Esophagus squamous epithelium (tissue), 5 donors: ENCODE results near the gene CD47. TPM values are rescaled to one million over a fixed set of nuclear protein-coding genes. Genes with fewer than 3 reads are reported as not detected.

ENCODE experiments used
- DNase-seq: peaks from one replicate; lab custom pipeline; 2025; lab: John Stamatoyannopoulos, UW
- H3K27ac ChIP-seq, 4 donors: fragments of 200-600 bp; sonication (generic); one replicate each; pipeline ENCODE4 v1.5.1; 2016 to 2019; ENCODE audit warnings: mild to moderate bottlenecking in 1 of 4
- H3K27me3 ChIP-seq, 4 donors: fragments of 200-600 bp; sonication (generic); 1 replicate in 3 of 4; 2 replicates in 1 of 4; pipeline versions ENCODE4 v1.5.1 to v1.6.0; 2017 to 2021; ENCODE audit warnings: antibody characterized with exemption in 1 of 4
- H3K36me3 ChIP-seq, 3 donors: fragments of 200-600 bp; sonication (generic); one replicate each; pipeline ENCODE4 v1.5.1; 2016 to 2019
- H3K4me1 ChIP-seq, 3 donors: fragments of 200-600 bp; sonication (generic); one replicate each; pipeline ENCODE4 v1.5.1; 2017 to 2019
- H3K4me3 ChIP-seq, 4 donors: fragments of 200-600 bp; sonication (generic); 1 replicate in 3 of 4; 2 replicates in 1 of 4; pipeline ENCODE4 v1.5.1; 2016 to 2019; ENCODE audit warnings: mild to moderate bottlenecking in 2 of 4, moderate library complexity in 1 of 4
- H3K9me3 ChIP-seq, 3 donors: fragments of 200-600 bp; sonication (generic); one replicate each; pipeline ENCODE4 v1.5.1; 2016 to 2019
- POLR2A ChIP-seq, 4 donors: fragments of 450-650 bp; IDR thresholded peaks; one replicate each; pipeline ENCODE4 v1.6.1; 2017; ENCODE audit warnings: antibody characterized with exemption in 4 of 4, mild to moderate bottlenecking in 4 of 4, moderate library complexity in 3 of 4
- WGBS, 2 donors: methylation state at CpG; one replicate each; pipeline ENCODE4 v1.1.5; 2018; 5-methylcytosine and 5-hydroxymethylcytosine counted together
- intact Hi-C: fragments of 100-400 bp; cut with DNase I; formaldehyde crosslinking; loops from one replicate; pipeline ENCODE4 v1.15.0; 2022
- total RNA-seq, 4 donors: library from RNA; depleted of rRNA; stranded (reverse); fragments of >200 nt; gene quantifications; one replicate each; pipeline ENCODE4 v1.1.0, GENCODE V29; 2016
- TF ChIP-seq, protein P1 (sequence below), 6 experiments: fragments of 450-650 bp in 4 of 6; fragments of 200-600 bp in 2 of 6; sonication (generic) in 2 of 6; IDR thresholded peaks; one replicate each; pipeline ENCODE4 v1.5.1; 2016 to 2019; ENCODE audit warnings: antibody characterized with exemption in 6 of 6, mild to moderate bottlenecking in 4 of 6, moderate library complexity in 4 of 6
- donor health status: DM: yes; HTN: yes; CAD: no.

The CD47 gene
- total RNA-seq, 4 donors from 2014 or later, result 79.0 to 177 (median 115) TPM

DNA sequence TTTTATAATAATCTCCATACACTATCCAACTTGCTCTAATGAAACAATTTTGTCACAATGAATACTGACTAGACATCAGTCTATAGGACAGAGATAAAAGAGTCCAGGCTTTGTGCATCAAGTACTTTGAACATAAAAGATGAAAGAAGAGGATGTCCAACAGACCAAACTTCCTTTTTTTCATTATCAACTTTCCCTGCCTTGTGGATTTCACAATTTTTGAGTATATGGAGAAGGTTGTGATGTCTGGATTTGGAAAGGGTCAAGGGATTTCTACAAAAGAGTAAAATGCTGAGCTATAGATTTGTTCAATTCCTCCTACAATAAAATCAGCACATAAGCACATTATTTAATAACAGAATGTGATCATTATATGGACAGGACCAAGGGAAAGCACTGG lies 25.7 kb downstream of the CD47 start:
- H3K4me1 ChIP-seq, result peaks cover 0 to 7% (median 0%) of the 10 kb centered on the region in 3 donors
- intact Hi-C loops, result no loop called here
- TF ChIP-seq POLR2A (IDR thresholded peaks at IDR 0.05), result no peak
- TF ChIP-seq, protein P1, sequence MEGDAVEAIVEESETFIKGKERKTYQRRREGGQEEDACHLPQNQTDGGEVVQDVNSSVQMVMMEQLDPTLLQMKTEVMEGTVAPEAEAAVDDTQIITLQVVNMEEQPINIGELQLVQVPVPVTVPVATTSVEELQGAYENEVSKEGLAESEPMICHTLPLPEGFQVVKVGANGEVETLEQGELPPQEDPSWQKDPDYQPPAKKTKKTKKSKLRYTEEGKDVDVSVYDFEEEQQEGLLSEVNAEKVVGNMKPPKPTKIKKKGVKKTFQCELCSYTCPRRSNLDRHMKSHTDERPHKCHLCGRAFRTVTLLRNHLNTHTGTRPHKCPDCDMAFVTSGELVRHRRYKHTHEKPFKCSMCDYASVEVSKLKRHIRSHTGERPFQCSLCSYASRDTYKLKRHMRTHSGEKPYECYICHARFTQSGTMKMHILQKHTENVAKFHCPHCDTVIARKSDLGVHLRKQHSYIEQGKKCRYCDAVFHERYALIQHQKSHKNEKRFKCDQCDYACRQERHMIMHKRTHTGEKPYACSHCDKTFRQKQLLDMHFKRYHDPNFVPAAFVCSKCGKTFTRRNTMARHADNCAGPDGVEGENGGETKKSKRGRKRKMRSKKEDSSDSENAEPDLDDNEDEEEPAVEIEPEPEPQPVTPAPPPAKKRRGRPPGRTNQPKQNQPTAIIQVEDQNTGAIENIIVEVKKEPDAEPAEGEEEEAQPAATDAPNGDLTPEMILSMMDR (IDR thresholded peaks at IDR 0.05), result no peak
- peaks cover 0 to 64% (median 0%) of the 10 kb centered on the region in 3 donors for H3K36me3 ChIP-seq
- H3K27me3 ChIP-seq, result no peaks in the 10 kb centered on the region
- no peaks in the 10 kb centered on the region for H3K9me3 ChIP-seq
- no peak for DNase-seq
- no peak overlapping the region for H3K27ac ChIP-seq
- no peak overlapping the region for H3K4me3 ChIP-seq

DNA sequence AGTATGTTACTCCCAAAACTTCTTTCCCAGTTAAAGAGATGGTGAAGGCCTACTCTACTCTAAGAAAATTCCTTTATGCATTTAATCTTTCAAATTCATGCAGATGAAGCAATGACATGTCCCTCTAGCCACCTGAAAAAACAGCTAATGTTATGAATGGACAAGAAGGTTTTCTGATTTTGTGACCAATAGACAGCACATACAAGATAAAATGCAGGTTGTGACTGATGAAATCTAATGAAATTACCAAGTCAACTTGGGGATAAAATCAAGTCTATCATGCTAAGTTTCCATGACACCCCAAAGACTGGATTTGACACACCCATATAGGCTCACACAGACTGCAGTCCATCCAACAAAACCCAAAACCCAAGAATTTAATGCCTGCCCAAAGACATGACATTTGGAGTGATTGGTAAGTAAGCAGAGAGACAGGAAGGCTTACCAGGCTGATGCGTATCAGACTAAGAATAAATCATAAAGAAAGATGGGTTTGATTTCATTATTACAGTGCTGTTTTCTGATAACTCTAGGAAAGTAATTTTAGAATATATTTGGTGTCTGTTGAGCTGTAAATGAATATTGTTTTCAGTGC lies 26.4 kb downstream of the CD47 start:
- WGBS, 2 donors, result 79 to 95% methylated on average over 1 of the region's 1 CpG
- DNase-seq, result no peak
- no peak overlapping the region for H3K27ac ChIP-seq

DNA sequence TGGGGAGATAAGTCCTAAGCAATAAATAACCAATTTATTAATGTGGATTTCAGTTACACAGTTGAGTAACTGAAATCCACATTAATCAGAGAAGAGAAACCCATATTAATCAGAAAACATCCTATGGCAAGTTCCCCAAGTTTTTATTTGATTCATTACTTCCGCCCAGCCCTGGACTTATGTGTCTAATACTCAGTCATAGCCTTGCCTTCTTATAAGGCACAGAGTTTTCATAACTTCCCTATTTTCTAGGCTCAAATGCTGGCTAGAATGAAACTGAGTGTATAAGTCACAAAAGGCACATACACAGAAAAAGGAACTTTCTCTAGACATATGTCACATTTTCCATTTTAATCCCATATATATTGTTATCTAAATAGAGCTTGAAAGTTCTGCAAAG lies 28.8 kb downstream of the CD47 start:
- intact Hi-C loops, result no loop called here
- TF ChIP-seq, protein P1 (IDR thresholded peaks at IDR 0.05), result no peak
- TF ChIP-seq POLR2A (IDR thresholded peaks at IDR 0.05), result no peak
- no peak for DNase-seq
- no peaks in the 10 kb centered on the region for H3K27me3 ChIP-seq
- H3K36me3 ChIP-seq, result peaks cover 0 to 73% (median 4%) of the 10 kb centered on the region in 3 donors
- 71 to 91% methylated on average over 1 of the region's 1 CpG for WGBS, 2 donors
- H3K27ac ChIP-seq, result no peak overlapping the region
- H3K9me3 ChIP-seq, result no peaks in the 10 kb centered on the region
- H3K4me1 ChIP-seq, result no peaks in the 10 kb centered on the region
- no peak overlapping the region for H3K4me3 ChIP-seq

More for the DNA sequence above, 26.4 kb downstream of the CD47 start:
- Histone ChIP-seq H3K27me3 (no peaks in the 10 kb centered on the region), H3K9me3 (no peaks in the 10 kb centered on the region), H3K36me3 (peaks cover 0 to 65% (median 0%) of the 10 kb centered on the region in 3 donors), H3K4me3 (no peak overlapping the region), H3K4me1 (peaks cover 0 to 7% (median 0%) of the 10 kb centered on the region in 3 donors)
- intact Hi-C loops, result no loop called here
- TF ChIP-seq, protein P1 (IDR thresholded peaks at IDR 0.05), result no peak
- no peak for TF ChIP-seq POLR2A (IDR thresholded peaks at IDR 0.05)

DNA sequence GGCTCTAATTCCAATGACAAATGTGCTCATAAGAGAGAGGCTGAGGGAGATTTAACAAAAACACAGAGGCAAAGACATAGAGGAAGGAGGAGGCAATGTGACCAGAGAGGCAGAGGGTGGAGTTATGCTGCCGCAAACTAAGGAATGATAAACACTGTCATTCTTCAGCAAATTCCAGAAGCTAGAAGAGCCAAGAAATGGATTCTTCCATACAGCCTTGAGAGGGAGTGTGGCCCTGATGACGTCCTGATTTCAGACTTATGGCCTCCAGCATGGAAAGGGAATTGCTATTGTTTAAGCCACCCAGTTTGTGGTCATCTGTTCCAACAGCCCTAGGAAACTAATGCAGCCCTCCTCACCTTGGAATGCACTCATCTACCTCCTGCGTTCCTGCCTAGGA lies 30.5 kb downstream of the CD47 start:
- H3K27ac ChIP-seq, result no peak overlapping the region
- H3K27me3 ChIP-seq, result no peaks in the 10 kb centered on the region
- no peaks in the 10 kb centered on the region for H3K9me3 ChIP-seq
- DNase-seq, result no peak
- TF ChIP-seq, protein P1 (IDR thresholded peaks at IDR 0.05), result no peak
- TF ChIP-seq POLR2A (IDR thresholded peaks at IDR 0.05), result no peak
- 82 to 93% methylated on average over 3 of the region's 3 CpGs for WGBS, 2 donors
- peaks cover 0 to 77% (median 4%) of the 10 kb centered on the region in 3 donors for H3K36me3 ChIP-seq
- intact Hi-C loops, result no loop called here
- H3K4me3 ChIP-seq, result no peak overlapping the region
- H3K4me1 ChIP-seq, result no peaks in the 10 kb centered on the region

DNA sequence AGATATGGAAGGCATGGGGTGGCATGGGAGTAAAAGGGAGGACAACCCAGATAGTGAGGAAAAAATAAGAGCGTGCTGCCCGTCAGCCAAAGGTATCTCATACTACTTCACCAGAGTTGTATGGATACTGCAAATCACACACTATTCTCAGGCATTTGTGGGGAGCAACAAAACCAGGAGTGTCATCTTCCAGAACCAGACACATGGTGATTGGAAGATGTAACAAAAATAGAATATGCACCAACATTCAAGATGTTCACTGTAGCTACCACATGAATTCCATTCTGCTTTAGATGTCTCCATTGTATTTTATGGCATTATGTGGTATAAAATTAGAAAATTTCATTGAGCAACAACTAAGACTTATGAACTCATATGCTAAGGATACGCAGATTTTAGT lies 34.9 kb downstream of the CD47 start:
- DNase-seq, result no peak
- Histone ChIP-seq H3K27me3 (no peaks in the 10 kb centered on the region), H3K27ac (no peak overlapping the region), H3K4me3 (no peak overlapping the region), H3K36me3 (peaks cover 0 to 74% (median 4%) of the 10 kb centered on the region in 3 donors), H3K9me3 (no peaks in the 10 kb centered on the region), H3K4me1 (peaks cover 0 to 21% (median 12%) of the 10 kb centered on the region in 3 donors)
- WGBS, 2 donors, result 88 to 100% methylated on average over 3 of the region's 3 CpGs
- intact Hi-C loops, result no loop called here
- TF ChIP-seq, protein P1 (IDR thresholded peaks at IDR 0.05), result no peak
- TF ChIP-seq POLR2A (IDR thresholded peaks at IDR 0.05), result no peak
